Transverse colon (tissue), 4 donors: ENCODE results near the gene TBCEL.

Experiments used
- EP300 ChIP-seq: sonication (generic); formaldehyde crosslinking; IDR thresholded peaks from one replicate; pipeline ENCODE4 v1.6.1; 2017; ENCODE audit warnings: antibody characterized with exemption, low read depth
- POLR2A ChIP-seq: fragments of 450-650 bp; IDR thresholded peaks from one replicate; pipeline ENCODE4 v1.6.1; 2016; ENCODE audit warnings: antibody characterized with exemption, mild to moderate bottlenecking, moderate library complexity
- POLR2AphosphoS5 ChIP-seq, 3 donors: sonication (generic); formaldehyde crosslinking; IDR thresholded peaks; one replicate each; pipeline ENCODE4 v1.6.1; 2016; ENCODE audit warnings: antibody characterized with exemption in 3 of 3
- TF ChIP-seq, protein P1 (sequence below), 5 experiments: fragments of 200-600 bp in 3 of 5; fragments of 450-650 bp in 2 of 5; sonication (generic) in 3 of 5; IDR thresholded peaks; 1 replicate in 2 of 5; 2 replicates in 3 of 5; pipeline ENCODE4 v1.5.1; 2016 to 2017; ENCODE audit warnings: antibody characterized with exemption in 5 of 5, inconsistent platforms in 3 of 5, mild to moderate bottlenecking in 2 of 5, moderate library complexity in 1 of 5

GRCh38 chr11:121119440-121119839 is 95.5 kb downstream of the TBCEL start:
- TF ChIP-seq, protein P1, sequence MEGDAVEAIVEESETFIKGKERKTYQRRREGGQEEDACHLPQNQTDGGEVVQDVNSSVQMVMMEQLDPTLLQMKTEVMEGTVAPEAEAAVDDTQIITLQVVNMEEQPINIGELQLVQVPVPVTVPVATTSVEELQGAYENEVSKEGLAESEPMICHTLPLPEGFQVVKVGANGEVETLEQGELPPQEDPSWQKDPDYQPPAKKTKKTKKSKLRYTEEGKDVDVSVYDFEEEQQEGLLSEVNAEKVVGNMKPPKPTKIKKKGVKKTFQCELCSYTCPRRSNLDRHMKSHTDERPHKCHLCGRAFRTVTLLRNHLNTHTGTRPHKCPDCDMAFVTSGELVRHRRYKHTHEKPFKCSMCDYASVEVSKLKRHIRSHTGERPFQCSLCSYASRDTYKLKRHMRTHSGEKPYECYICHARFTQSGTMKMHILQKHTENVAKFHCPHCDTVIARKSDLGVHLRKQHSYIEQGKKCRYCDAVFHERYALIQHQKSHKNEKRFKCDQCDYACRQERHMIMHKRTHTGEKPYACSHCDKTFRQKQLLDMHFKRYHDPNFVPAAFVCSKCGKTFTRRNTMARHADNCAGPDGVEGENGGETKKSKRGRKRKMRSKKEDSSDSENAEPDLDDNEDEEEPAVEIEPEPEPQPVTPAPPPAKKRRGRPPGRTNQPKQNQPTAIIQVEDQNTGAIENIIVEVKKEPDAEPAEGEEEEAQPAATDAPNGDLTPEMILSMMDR (IDR thresholded peaks at IDR 0.05), result no peak
- TF ChIP-seq EP300 (no peak), POLR2A (no peak), POLR2AphosphoS5 (IDR thresholded peaks at IDR 0.05) (no peak)
